K562 (cell line): Measurements from ENCODE around the gene TBCC. TPM values are rescaled to one million over a fixed set of nuclear protein-coding genes. Genes with fewer than 3 reads are reported as not detected.

ENCODE experiments used
- AFF1 ChIP-seq, 2 experiments: fragments of 450-650 bp; IDR thresholded peaks; 2 replicates each; pipeline ENCODE4 v1.6.1; 2018; ENCODE audit warnings: mild to moderate bottlenecking in 2 of 2, low read depth in 1 of 2; ENCODE audit not compliant: partially characterized antibody in 2 of 2
- CBX8 ChIP-seq: fragments of 200-600 bp; sonication (generic); IDR thresholded peaks from 2 replicates; pipeline ENCODE4 v1.6.1; 2012; ENCODE audit warnings: borderline replicate concordance, mixed run types, low read depth, mild to moderate bottlenecking, moderate library complexity, mixed read lengths, low read length, control low read depth, inconsistent platforms; ENCODE audit not compliant: poor library complexity, severe bottlenecking; ENCODE audit errors: extremely low read depth
- HBP1 ChIP-seq: fragments of 450-650 bp; formaldehyde crosslinking; IDR thresholded peaks from 2 replicates; pipeline ENCODE4 v1.4.0; 2022; ENCODE audit warnings: missing genetic modification characterization
- HNRNPH1 ChIP-seq: fragments of 200-400 bp; formaldehyde crosslinking; optimal IDR thresholded peaks from 2 replicates; pipeline ENCODE3; 2017; ENCODE audit warnings: low read depth, mild to moderate bottlenecking, low read length, moderate library complexity
- MAZ ChIP-seq, 2 experiments: fragments of 450-650 bp in 1 of 2; sonication (generic) in 1 of 2; formaldehyde crosslinking; IDR thresholded peaks in 1 of 2; conservative IDR thresholded peaks in 1 of 2; 2 replicates each; pipeline versions ENCODE4 v1.4.0 to v1.5.0; 2020; ENCODE audit warnings: mild to moderate bottlenecking in 1 of 2, missing genetic modification reagents in 1 of 2
- MYNN ChIP-seq, 2 experiments: sonication (generic); formaldehyde crosslinking in 1 of 2; IDR thresholded peaks; 2 replicates each; pipeline versions ENCODE4 v1.5.0 to v1.6.1; 2016 to 2020; ENCODE audit warnings: antibody characterized with exemption in 1 of 2, missing genetic modification reagents in 1 of 2
- NR2C1 ChIP-seq, 2 experiments: fragments of 450-650 bp; IDR thresholded peaks; 2 replicates each; pipeline ENCODE4 v1.6.1; 2017; ENCODE audit warnings: mild to moderate bottlenecking in 2 of 2, antibody characterized with exemption in 1 of 2, inconsistent platforms in 1 of 2, missing compliant biosample characterization in 1 of 2, missing genetic modification characterization in 1 of 2
- PCBP2 ChIP-seq: fragments of 200-400 bp; formaldehyde crosslinking; IDR thresholded peaks from 2 replicates; pipeline ENCODE4 v1.6.1; 2018; ENCODE audit warnings: low read length, low read depth, mild to moderate bottlenecking, moderate library complexity; ENCODE audit not compliant: poor library complexity, severe bottlenecking
- PRMT5 ChIP-seq: sonication (generic); formaldehyde crosslinking; IDR thresholded peaks from 2 replicates; pipeline ENCODE4 v1.5.0; 2020; ENCODE audit warnings: missing genetic modification reagents
- SAFB2 ChIP-seq: fragments of 200-400 bp; formaldehyde crosslinking; IDR thresholded peaks from 2 replicates; pipeline ENCODE4 v1.6.1; 2018; ENCODE audit warnings: borderline replicate concordance, low read length, low read depth, moderate library complexity; ENCODE audit not compliant: severe bottlenecking
- SMAD3 ChIP-seq: fragments of 450-650 bp; formaldehyde crosslinking; conservative IDR thresholded peaks from 2 replicates; pipeline ENCODE4 v1.4.0; 2020; ENCODE audit warnings: mild to moderate bottlenecking
- ZMIZ1 ChIP-seq, 2 experiments: fragments of 150-350 bp in 1 of 2; IDR thresholded peaks; 2 replicates each; pipeline ENCODE4 v1.6.1; 2012 to 2016; ENCODE audit warnings: low read depth in 2 of 2, low read length in 2 of 2, mild to moderate bottlenecking in 1 of 2, moderate library complexity in 1 of 2
- ZNF121 ChIP-seq: sonication (generic); formaldehyde crosslinking; conservative IDR thresholded peaks from 2 replicates; pipeline ENCODE4 v1.8.0; 2022; ENCODE audit warnings: missing genetic modification reagents
- ZNF133 ChIP-seq: fragments of 250-450 bp; sonication (Bioruptor Pico); IDR thresholded peaks from 2 replicates; pipeline ENCODE4 v1.4.0; 2020; ENCODE audit warnings: mild to moderate bottlenecking
- ZNF146 ChIP-seq: IDR thresholded peaks from one replicate; pipeline ENCODE4 v1.6.1; 2018; ENCODE audit warnings: missing compliant biosample characterization; ENCODE audit not compliant: unreplicated experiment
- ZNF24 ChIP-seq: fragments of 450-650 bp; IDR thresholded peaks from 2 replicates; pipeline ENCODE4 v1.6.1; 2016
- ZNF57 ChIP-seq: fragments of 450-650 bp; formaldehyde crosslinking; IDR thresholded peaks from 2 replicates; pipeline ENCODE4 v1.4.0; 2020; ENCODE audit warnings: mild to moderate bottlenecking, moderate library complexity
- ZNF766 ChIP-seq: fragments of 200-800 bp; sonication (Bioruptor generic); conservative IDR thresholded peaks from 2 replicates; pipeline ENCODE4 v1.6.1; 2016; ENCODE audit warnings: missing genetic modification characterization, missing compliant biosample characterization
- polyA plus RNA-seq, 8 experiments: library from polyadenylated mRNA; depleted of rRNA in 4 of 8; stranded (reverse) in 5 of 8; unstranded in 3 of 8; fragments of >200 nt; fragmentation: Nextera tagmentation in 2 of 8; fragmentation: Illumina TruSeq in 1 of 8; extraction: Ambion mirVana in 2 of 8; extraction: Trizol in 1 of 8; gene quantifications; 2 replicates each; pipeline versions ENCODE4 v1.2.1 to v1.2.3, GENCODE V29; 2011 to 2014; ENCODE audit warnings: inconsistent platforms in 1 of 8, missing spikeins in 1 of 8
- total RNA-seq, 7 experiments: library from RNA; depleted of rRNA in 6 of 7; stranded (reverse); fragments of >200 nt in 6 of 7; fragmentation: Illumina TruSeq in 2 of 7; extraction: Trizol in 2 of 7; gene quantifications; 2 replicates each; pipeline versions ENCODE4 v1.2.1 to v1.2.3, GENCODE V29; 2011 to 2021; ENCODE audit warnings: low replicate concordance in 1 of 7

TBCC gene
- total and polyA plus RNA-seq, 9 of the 15 experiments (the other 6 are each of a cell fraction or from before 2014, with no cell fraction given) = 2.8 to 34.1 (median 23.3) TPM

GRCh38 chr6:42744351-42744893 lies 1.5 kb downstream of the TBCC start (continued):
- no peak for TF ChIP-seq MAZ (CRISPR knock-in tag; conservative IDR thresholded peaks at IDR 0.05 in 1 of 2, IDR thresholded peaks at IDR 0.05 in 1 of 2)
- no peak for TF ChIP-seq ZNF146 (CRISPR knock-in tag)
- 0 out of 2 replicates have a peak, but pooled peaks have one; percentile 5 for TF ChIP-seq ZNF766
- no peak for TF ChIP-seq PCBP2
- no peak for TF ChIP-seq PRMT5
- no peak for TF ChIP-seq HBP1 (CRISPR knock-in tag)
- TF ChIP-seq ZMIZ1 (IDR thresholded peaks at IDR 0.05; ENCODE audit: low read depth in 2 of 2, low read length in 2 of 2) = no peak
- TF ChIP-seq ZNF121 (CRISPR knock-in tag) = no peak
- no peak for TF ChIP-seq ZNF24
- TF ChIP-seq MYNN (IDR thresholded peaks at IDR 0.05) = no peak
- TF ChIP-seq MYNN (CRISPR knock-in tag; IDR thresholded peaks at IDR 0.05) = no peak
- no peak for TF ChIP-seq AFF1 (IDR thresholded peaks at IDR 0.05; ENCODE audit: low read depth in 1 of 2, partially characterized antibody in 2 of 2)
- no peak for TF ChIP-seq HNRNPH1
- no peak for TF ChIP-seq ZNF57 (CRISPR knock-in tag)
- TF ChIP-seq NR2C1 (IDR thresholded peaks at IDR 0.05) = no peak
- TF ChIP-seq NR2C1 (tag; IDR thresholded peaks at IDR 0.05) = no peak
- no peak for TF ChIP-seq SAFB2
- TF ChIP-seq ZNF133 (CRISPR knock-in tag) = no peak
- no peak for TF ChIP-seq SMAD3
- TF ChIP-seq CBX8 = no peak
